K562 (cell line): ENCODE data around the gene ARHGAP9. TPM values are rescaled to one million over a fixed set of nuclear protein-coding genes. Genes with fewer than 3 reads are reported as not detected.

Experiments used
- BCOR ChIP-seq: fragments of 450-650 bp; IDR thresholded peaks from 2 replicates; pipeline ENCODE4 v1.6.1; 2016
- EP300 ChIP-seq: IDR thresholded peaks from 2 replicates; pipeline ENCODE4 v1.6.1; 2012; ENCODE audit warnings: low read length, improper control_type of control experiment
- FOSL1 ChIP-seq: fragments of 200-800 bp; sonication (Bioruptor generic); conservative IDR thresholded peaks from 2 replicates; pipeline ENCODE4 v1.6.1; 2016; ENCODE audit warnings: missing genetic modification characterization, missing compliant biosample characterization
- JUND ChIP-seq, 2 experiments: IDR thresholded peaks; 2 replicates in 1 of 2; 3 replicates in 1 of 2; pipeline ENCODE4 v1.6.1; 2011; ENCODE audit warnings: borderline replicate concordance in 2 of 2, low read depth in 2 of 2, low read length in 2 of 2, improper control_type of control experiment in 1 of 2, missing biosample characterization in 1 of 2, missing genetic modification characterization in 1 of 2, missing genetic modification reagents in 1 of 2
- KDM1A ChIP-seq, 2 experiments: fragments of 450-650 bp; IDR thresholded peaks; 2 replicates each; pipeline ENCODE4 v1.6.1; 2016; ENCODE audit warnings: mild to moderate bottlenecking in 2 of 2
- KLF16 ChIP-seq: IDR thresholded peaks from 2 replicates; pipeline ENCODE4 v1.6.1; 2016; ENCODE audit warnings: antibody characterized with exemption
- NEUROD1 ChIP-seq: fragments of 150-350 bp; IDR thresholded peaks from 2 replicates; pipeline ENCODE4 v1.6.1; 2014; ENCODE audit warnings: borderline replicate concordance, low read length, low read depth; ENCODE audit not compliant: partially characterized antibody
- SMARCA4 ChIP-seq: fragments of 450-650 bp; IDR thresholded peaks from 2 replicates; pipeline ENCODE4 v1.6.1; 2016
- ZNF121 ChIP-seq: sonication (generic); formaldehyde crosslinking; conservative IDR thresholded peaks from 2 replicates; pipeline ENCODE4 v1.8.0; 2022; ENCODE audit warnings: missing genetic modification reagents
- ZNF239 ChIP-seq: fragments of 250-450 bp; sonication (Bioruptor Pico); IDR thresholded peaks from 2 replicates; pipeline ENCODE4 v1.4.0; 2020; ENCODE audit warnings: mild to moderate bottlenecking
- polyA plus RNA-seq, 8 experiments: library from polyadenylated mRNA; depleted of rRNA in 4 of 8; stranded (reverse) in 5 of 8; unstranded in 3 of 8; fragments of >200 nt; fragmentation: Nextera tagmentation in 2 of 8; fragmentation: Illumina TruSeq in 1 of 8; extraction: Ambion mirVana in 2 of 8; extraction: Trizol in 1 of 8; gene quantifications; 2 replicates each; pipeline versions ENCODE4 v1.2.1 to v1.2.3, GENCODE V29; 2011 to 2014; ENCODE audit warnings: inconsistent platforms in 1 of 8, missing spikeins in 1 of 8
- total RNA-seq, 7 experiments: library from RNA; depleted of rRNA in 6 of 7; stranded (reverse); fragments of >200 nt in 6 of 7; fragmentation: Illumina TruSeq in 2 of 7; extraction: Trizol in 2 of 7; gene quantifications; 2 replicates each; pipeline versions ENCODE4 v1.2.1 to v1.2.3, GENCODE V29; 2011 to 2021; ENCODE audit warnings: low replicate concordance in 1 of 7
- TF ChIP-seq, protein P1 (sequence below): fragments of 450-650 bp; IDR thresholded peaks from 2 replicates; pipeline ENCODE4 v1.6.1; 2017; ENCODE audit warnings: antibody characterized with exemption
- TF ChIP-seq, protein P2 (sequence below): sonication (generic); formaldehyde crosslinking; IDR thresholded peaks from 2 replicates; pipeline ENCODE4 v1.9.0; 2022; ENCODE audit warnings: mild to moderate bottlenecking, missing genetic modification reagents
- TF ChIP-seq, protein P3 (sequence below): sonication (generic); formaldehyde crosslinking; IDR thresholded peaks from 2 replicates; pipeline ENCODE4 v1.8.0; 2022; ENCODE audit warnings: missing genetic modification reagents, mild to moderate bottlenecking, moderate library complexity, borderline replicate concordance
- TF ChIP-seq, protein P4 (sequence below): fragments of 450-650 bp; formaldehyde crosslinking; IDR thresholded peaks from 2 replicates; pipeline ENCODE4 v1.4.0; 2020; ENCODE audit warnings: mild to moderate bottlenecking, moderate library complexity
- TF ChIP-seq, protein P5 (sequence below): sonication (generic); formaldehyde crosslinking; IDR thresholded peaks from 2 replicates; pipeline ENCODE4 v1.8.0; 2022; ENCODE audit warnings: mild to moderate bottlenecking, low read depth, missing genetic modification reagents
- TF ChIP-seq, protein P6 (sequence below): sonication (generic); formaldehyde crosslinking; IDR thresholded peaks from 2 replicates; pipeline ENCODE4 v1.8.1; 2023; ENCODE audit warnings: mild to moderate bottlenecking, missing genetic modification reagents, moderate library complexity
- TF ChIP-seq, protein P7 (sequence below): sonication (generic); IDR thresholded peaks from 2 replicates; pipeline ENCODE4 v1.6.1; 2016

The ARHGAP9 gene
- total and polyA plus RNA-seq, 9 of the 15 experiments (the other 6 are each of a cell fraction or from before 2014, with no cell fraction given), result 1.5 to 10.2 (median 5.1) TPM

DNA sequence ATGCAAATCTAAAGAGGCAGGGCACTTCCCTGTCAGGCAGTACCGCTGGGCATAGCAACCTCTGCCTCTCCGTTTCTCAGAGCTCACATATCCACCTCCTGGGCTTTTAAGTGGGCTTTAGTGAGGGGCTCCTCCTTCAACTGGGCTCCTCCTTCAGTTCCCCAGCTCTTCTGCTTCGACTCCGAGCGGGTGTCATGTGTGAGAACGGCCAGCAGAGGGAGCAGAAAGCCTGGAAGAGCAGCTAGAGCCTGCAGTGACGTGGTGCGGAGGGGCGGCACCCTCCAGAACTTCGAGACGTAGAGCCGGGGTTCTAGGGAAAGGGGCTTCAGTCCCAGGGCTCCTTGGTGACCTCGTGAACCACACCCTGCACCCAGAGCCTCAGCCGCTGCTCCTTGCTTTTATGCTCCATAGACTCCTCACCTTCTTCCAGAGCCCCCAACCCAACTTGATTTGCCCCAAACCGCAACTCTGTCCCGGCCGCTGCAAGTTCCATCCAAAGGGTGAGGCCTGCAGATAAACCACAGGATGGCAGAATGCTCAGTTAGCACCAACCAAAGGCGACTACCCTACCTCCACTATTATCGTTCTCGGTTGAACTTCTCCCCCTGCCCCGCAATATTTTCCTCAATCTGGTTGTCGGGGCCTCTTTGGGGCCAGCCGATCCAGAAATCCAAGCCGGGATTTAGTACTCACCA is 20.5 kb downstream of the ARHGAP9 start (continued):
- TF ChIP-seq, protein P1, sequence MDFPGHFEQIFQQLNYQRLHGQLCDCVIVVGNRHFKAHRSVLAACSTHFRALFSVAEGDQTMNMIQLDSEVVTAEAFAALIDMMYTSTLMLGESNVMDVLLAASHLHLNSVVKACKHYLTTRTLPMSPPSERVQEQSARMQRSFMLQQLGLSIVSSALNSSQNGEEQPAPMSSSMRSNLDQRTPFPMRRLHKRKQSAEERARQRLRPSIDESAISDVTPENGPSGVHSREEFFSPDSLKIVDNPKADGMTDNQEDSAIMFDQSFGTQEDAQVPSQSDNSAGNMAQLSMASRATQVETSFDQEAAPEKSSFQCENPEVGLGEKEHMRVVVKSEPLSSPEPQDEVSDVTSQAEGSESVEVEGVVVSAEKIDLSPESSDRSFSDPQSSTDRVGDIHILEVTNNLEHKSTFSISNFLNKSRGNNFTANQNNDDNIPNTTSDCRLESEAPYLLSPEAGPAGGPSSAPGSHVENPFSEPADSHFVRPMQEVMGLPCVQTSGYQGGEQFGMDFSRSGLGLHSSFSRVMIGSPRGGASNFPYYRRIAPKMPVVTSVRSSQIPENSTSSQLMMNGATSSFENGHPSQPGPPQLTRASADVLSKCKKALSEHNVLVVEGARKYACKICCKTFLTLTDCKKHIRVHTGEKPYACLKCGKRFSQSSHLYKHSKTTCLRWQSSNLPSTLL, result no peak
- no peak for TF ChIP-seq EP300
- TF ChIP-seq, protein P2, sequence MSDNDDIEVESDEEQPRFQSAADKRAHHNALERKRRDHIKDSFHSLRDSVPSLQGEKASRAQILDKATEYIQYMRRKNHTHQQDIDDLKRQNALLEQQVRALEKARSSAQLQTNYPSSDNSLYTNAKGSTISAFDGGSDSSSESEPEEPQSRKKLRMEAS (CRISPR knock-in tag), result peak; percentile 57
- peak; percentile 32; the same call in 1 of the 2 replicates for TF ChIP-seq ZNF239 (CRISPR knock-in tag)
- TF ChIP-seq, protein P3, sequence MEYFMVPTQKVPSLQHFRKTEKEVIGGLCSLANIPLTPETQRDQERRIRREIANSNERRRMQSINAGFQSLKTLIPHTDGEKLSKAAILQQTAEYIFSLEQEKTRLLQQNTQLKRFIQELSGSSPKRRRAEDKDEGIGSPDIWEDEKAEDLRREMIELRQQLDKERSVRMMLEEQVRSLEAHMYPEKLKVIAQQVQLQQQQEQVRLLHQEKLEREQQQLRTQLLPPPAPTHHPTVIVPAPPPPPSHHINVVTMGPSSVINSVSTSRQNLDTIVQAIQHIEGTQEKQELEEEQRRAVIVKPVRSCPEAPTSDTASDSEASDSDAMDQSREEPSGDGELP (CRISPR knock-in tag), result peak; percentile 81; the same call in 1 of the 2 replicates
- TF ChIP-seq, protein P4, sequence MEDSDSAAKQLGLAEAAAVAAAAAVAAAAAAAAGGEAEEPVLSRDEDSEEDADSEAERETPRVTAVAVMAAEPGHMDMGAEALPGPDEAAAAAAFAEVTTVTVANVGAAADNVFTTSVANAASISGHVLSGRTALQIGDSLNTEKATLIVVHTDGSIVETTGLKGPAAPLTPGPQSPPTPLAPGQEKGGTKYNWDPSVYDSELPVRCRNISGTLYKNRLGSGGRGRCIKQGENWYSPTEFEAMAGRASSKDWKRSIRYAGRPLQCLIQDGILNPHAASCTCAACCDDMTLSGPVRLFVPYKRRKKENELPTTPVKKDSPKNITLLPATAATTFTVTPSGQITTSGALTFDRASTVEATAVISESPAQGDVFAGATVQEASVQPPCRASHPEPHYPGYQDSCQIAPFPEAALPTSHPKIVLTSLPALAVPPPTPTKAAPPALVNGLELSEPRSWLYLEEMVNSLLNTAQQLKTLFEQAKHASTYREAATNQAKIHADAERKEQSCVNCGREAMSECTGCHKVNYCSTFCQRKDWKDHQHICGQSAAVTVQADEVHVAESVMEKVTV (CRISPR knock-in tag), result peak; percentile 47; the same call in 1 of the 2 replicates
- TF ChIP-seq, protein P5, sequence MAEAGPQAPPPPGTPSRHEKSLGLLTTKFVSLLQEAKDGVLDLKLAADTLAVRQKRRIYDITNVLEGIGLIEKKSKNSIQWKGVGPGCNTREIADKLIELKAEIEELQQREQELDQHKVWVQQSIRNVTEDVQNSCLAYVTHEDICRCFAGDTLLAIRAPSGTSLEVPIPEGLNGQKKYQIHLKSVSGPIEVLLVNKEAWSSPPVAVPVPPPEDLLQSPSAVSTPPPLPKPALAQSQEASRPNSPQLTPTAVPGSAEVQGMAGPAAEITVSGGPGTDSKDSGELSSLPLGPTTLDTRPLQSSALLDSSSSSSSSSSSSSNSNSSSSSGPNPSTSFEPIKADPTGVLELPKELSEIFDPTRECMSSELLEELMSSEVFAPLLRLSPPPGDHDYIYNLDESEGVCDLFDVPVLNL, result peak; percentile 58; the same call in 1 of the 2 replicates
- TF ChIP-seq, protein P6, sequence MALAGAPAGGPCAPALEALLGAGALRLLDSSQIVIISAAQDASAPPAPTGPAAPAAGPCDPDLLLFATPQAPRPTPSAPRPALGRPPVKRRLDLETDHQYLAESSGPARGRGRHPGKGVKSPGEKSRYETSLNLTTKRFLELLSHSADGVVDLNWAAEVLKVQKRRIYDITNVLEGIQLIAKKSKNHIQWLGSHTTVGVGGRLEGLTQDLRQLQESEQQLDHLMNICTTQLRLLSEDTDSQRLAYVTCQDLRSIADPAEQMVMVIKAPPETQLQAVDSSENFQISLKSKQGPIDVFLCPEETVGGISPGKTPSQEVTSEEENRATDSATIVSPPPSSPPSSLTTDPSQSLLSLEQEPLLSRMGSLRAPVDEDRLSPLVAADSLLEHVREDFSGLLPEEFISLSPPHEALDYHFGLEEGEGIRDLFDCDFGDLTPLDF, result 0 out of 2 replicates have a peak, but pooled peaks have one; percentile 39
- peak; percentile 87 for TF ChIP-seq BCOR
- TF ChIP-seq, protein P7, sequence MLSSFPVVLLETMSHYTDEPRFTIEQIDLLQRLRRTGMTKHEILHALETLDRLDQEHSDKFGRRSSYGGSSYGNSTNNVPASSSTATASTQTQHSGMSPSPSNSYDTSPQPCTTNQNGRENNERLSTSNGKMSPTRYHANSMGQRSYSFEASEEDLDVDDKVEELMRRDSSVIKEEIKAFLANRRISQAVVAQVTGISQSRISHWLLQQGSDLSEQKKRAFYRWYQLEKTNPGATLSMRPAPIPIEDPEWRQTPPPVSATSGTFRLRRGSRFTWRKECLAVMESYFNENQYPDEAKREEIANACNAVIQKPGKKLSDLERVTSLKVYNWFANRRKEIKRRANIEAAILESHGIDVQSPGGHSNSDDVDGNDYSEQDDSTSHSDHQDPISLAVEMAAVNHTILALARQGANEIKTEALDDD, result no peak
- TF ChIP-seq FOSL1, result peak; percentile 48; the same call in 1 of the 2 replicates
- TF ChIP-seq KDM1A (IDR thresholded peaks at IDR 0.05), result peak in 1 of 2 experiments; percentile 74; a peak in 3 of 4 replicates
- TF ChIP-seq NEUROD1, result peak; percentile 96
- peak; percentile 63; the same call in 1 of the 2 replicates for TF ChIP-seq KLF16
- TF ChIP-seq JUND (IDR thresholded peaks at IDR 0.05; ENCODE audit: borderline replicate concordance, low read depth, low read length), result peak; percentile 67
- peak; percentile 33; the same call in 1 of the 3 replicates for TF ChIP-seq JUND (tag; IDR thresholded peaks at IDR 0.05; ENCODE audit: borderline replicate concordance, low read depth, low read length)
- TF ChIP-seq ZNF121 (CRISPR knock-in tag), result peak; percentile 35; the same call in 1 of the 2 replicates
- TF ChIP-seq SMARCA4, result 0 out of 2 replicates have a peak, but pooled peaks have one; percentile 28
